ENCODE results near the gene RBM20. TPM values are rescaled to one million over a fixed set of nuclear protein-coding genes. Genes with fewer than 3 reads are reported as not detected.
A peak's percentile ranks its signal among the peaks of the same experiment; 100 is the strongest.
"Not testable (repeated sequence)": the region's sequence is repeated elsewhere in the genome, so short reads cannot be mapped to it uniquely, and the experiment has no call there.

Gene RBM20
- total RNA-seq, 1 donor from 2014 or later, result 0.29 TPM

DNA sequence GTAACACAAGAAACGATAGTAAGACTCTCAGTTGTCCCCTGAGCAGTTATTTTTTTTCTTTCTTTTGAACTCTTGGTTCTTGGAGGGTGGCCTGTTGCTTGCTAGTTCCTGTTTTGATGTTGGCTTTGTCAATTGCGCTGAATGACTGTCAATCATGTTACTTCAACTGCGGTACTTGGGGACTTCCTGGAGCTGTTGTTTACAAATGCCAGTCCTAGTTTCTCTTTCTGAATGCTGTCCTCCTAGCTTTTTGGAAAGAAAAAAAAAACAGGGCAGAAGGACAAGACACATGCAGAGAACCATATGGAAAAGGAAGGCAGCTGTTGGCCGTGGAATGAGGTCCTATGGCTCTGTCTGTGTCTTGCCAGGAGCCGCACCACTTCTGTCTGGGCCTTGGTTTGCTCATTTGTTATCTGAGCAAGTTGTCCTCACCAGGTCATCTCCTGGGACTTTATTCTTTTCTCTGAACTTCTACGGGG, 220.6 kb downstream of the RBM20 start:
- DNase-seq (ENCODE audit: extremely low read depth, low read depth, low spot score), result no peak

DNA sequence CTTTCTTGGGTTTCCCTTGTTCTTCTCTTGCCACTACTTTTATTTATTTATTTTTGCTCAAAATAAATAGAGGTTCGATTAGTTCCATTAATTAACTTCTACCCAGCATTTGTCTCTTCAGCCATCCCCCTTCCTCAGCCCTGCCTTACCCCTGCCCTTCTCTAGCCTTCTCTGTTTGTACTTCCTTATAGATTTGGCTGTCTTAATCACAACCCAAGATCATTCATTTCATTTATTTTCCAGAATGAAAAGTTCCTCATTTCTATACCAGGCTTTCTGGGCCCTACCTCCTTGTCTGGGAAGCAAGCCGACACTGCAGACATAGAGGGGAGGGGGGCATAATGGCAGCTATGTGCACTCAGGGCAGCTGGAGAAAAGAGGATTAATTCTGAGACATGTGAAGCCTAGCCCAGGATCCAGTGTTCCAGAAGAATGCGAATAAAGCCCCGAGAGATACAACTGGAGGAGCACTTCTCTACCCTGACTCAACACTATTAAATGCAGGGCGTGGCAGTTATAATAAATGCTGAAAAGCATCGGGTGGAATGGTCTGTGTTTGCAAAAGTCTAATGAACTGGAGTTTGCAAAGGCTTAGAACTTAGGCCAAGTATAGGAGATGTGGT, 221.2 kb downstream of the RBM20 start:
- DNase-seq (ENCODE audit: extremely low read depth, low read depth, low spot score), result no peak

DNA sequence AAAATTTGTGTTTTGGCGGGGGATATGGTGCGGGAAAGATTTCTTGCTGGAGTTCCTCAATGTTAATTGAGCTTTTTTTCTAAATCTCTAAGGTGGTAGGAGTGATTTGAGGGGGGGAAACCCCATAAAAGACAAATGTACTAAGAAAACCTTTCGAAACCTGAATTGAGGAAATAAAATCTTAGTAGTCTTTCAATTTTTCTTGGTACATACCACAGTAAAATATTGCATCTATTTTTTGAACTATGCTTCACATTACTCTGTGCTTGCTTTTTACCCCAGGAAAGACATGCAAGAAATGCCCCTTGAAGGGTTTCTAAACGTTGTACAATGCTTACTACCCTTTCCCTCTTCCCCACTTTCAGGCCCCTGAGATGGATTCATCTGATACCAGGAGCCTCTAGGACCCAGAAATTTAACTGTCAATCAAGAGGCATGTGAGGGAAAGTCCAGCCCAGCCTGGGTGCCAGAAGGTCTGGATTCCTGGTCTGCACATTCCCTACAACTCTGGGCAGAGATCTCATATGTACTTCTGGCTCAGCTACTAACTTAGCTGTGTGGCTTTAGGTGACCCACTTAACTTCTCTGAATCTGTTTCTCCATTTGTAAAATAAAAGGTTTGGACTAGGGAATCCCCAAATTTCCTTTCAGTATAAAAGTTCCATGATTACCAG, 221.8 kb downstream of the RBM20 start:
- DNase-seq (ENCODE audit: extremely low read depth, low read depth, low spot score), result no peak

DNA sequence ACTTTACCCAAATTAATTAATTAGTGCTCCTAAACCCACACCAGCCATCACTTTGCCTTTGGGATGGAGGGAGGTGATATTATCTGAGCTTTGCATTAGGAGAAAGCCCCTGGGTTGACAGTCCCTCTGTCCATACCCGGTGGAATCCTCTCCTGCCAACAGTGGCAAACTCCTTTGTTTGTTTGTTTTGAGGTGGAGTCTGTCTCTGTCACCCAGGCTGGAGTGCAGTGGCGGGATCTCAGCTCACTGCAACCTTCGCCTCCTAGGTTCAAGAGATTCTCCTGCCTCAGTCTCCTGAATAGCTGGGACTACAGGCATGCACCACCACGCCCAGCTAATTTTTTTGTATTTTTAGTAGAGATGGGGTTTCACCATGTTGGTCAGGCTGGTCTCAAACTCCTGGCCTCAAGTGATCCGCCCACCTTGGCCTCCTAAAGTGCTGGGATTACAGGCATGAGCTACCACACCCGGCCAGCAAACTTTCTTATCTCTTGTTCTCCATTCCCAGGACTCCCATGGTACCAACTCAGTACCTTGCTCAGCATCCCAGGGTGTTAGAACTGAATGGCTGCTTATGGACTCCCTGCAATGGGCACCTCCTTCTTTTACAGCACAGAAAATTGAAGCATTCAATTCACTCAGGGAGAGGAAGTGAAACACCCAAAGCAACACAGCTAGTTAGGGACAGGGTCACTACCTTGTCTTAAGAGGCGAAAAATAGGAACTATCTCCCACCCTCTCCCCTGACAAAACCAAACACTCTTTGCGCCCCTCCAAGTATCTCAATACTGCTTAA, 223.1 kb downstream of the RBM20 start:
- not testable (repeated sequence) for DNase-seq (ENCODE audit: extremely low read depth, low read depth, low spot score)

DNA sequence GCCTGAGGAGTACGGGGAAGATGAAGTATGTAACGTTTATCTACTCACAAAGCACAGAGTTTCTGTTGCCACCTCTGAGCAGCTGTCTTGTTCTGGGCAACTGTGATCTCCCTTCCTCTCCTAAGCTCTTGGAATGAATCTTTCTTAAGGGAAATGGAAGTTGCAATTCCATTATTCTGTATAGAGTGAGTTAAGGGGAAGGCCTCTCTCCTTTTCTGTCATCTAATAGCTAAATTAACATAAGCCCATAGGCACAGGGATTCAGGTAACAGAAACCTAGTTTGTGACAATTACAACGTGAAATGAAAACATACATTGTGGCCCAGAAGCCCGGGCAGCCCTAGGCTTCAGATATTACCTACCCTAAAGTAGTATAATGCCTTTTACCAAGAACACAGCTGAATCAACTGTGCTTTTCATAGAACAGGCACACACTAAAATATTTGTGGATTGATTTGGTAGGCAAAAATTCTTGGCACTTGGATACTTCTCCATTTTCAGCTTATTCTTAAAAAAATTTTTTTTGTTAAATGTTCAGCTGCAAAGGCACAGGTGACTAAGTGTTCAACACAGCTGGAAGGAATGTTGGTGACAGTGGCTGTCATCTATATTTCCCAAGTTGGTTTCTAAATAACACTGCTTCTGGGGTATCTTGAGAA, 223.8 kb downstream of the RBM20 start:
- DNase-seq (ENCODE audit: extremely low read depth, low read depth, low spot score), result no peak

DNA sequence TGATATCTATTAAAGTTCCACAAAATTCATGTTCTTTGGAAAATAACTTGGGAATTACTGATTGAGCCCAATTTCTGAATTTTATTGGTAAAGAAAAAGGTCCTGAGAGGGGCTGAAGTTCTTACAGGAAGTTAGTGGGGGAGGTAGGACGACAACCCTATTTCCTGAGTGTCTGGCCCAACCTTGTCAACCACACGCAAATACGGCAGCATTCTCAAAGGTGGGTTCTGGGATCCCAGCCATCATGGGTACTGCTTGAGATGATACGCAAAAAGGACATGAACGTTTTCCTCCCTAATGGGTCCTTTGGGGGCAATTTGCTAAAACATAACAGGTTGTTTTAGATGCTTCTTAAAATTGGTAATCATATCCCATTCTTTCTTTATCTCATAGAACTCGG, 224.8 kb downstream of the RBM20 start:
- DNase-seq (ENCODE audit: extremely low read depth, low read depth, low spot score), result no peak

DNA sequence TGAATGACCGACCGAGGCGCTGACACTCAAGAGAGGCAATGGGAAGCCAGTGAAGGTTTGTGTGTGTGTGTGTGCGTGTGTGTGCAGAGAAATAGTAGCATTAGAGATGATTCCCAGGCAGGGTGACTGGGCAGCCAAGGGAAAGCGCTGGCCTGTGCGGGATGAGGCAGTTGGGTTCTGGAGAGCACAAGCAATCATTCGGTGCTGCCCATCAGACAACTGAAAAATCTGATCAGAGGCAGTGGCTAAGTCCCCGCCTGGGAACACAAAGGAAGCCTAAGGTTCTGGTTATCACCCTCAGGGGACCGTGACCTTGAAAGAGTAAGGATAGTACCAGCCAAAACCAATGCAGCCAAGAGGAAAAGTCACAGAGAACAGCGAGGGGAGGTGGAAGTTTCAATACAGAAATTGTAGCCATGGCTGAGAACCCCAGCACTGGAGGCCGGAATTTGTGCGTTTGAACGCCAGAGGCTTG, 226.7 kb downstream of the RBM20 start:
- no peak for DNase-seq (ENCODE audit: extremely low read depth, low read depth, low spot score)

DNA sequence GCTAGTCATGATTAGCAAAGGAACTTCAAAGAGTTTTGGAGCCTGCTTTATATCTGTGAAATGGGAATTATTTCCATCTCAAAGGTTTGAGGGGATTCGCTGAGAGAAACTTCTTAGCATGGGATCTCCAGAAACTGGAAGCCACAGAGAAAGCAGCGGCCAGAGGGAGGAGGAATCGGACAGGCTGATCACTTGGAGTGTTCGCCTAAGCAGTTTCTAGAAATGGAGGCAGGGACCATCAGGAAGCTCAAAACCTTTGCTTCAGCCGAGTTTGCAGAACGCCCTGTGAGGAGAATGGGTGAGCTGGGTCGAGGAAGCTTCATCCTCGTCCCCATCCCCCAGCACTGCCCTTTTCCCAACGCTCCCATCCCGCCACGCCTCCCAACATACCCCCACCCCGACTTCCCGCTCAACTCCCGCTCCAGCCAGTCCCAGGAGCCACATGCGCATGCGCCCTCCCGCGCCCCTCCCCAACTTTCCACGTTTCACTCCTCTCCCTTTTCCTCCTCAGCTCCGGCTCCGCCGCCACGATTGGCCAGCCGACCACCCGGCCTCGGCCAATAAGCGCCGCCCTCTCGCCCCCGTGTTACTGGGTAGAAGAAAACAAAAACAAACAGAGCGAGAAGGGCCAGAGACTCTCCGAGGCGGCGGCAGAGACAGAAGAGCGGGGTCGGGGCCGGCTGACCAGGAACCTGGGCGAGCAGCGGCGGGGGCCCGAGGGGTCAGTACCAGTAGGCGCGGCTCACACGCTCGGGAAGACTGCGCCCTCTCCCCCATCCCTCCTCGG, 227.4 kb downstream of the RBM20 start, which contains the start of gene PDCD4:
Gene PDCD4 (plus strand): TSS at position 631 of the 787 bp plus-strand sequence. CDS start 4,100 bp downstream, outside the sequence.
- DNase-seq (ENCODE audit: extremely low read depth, low read depth, low spot score), result peak; percentile 81

DNA sequence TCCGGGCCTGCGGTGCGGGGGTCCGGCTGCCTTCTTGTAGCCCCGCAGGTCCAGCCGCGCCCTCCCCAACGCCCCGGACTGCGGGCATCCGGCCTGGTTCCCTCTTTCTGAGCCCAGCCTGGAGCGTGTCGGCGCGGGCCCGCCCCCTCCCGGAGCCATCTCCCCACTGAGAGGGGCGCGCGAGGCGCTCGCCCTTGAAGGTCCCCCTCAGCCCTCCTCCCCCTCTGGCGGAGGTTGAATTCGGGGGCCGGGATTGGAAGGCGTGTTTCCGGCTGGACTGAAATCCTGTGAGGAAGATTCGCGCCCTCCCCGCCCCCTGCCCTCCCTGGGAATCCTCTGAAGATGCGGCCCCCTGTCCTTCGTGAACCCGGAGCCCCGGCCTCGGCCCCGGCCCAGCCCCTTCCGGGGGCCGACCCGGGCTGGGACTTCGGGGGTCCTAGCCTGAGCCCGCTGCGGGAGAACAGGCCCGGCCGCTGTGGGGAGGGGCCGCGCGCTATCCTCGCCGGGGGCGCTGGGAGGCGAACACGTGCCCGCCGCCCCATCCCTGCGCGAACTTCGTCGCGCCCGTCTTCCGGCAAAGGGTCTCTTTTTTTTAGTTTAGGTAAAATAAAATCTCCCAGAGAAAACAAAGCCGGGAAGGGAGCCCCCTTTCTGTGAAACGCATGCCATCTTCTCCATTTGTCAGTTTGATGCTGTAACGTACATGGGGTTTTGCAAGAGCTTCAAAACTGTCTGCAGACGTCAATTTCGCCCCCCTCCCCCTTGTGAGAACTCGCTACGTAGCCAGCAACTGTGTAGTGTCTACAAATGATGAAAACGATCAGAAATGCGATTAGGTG, 228.2 kb downstream of the RBM20 start:
- DNase-seq (ENCODE audit: extremely low read depth, low read depth, low spot score), result no peak

DNA sequence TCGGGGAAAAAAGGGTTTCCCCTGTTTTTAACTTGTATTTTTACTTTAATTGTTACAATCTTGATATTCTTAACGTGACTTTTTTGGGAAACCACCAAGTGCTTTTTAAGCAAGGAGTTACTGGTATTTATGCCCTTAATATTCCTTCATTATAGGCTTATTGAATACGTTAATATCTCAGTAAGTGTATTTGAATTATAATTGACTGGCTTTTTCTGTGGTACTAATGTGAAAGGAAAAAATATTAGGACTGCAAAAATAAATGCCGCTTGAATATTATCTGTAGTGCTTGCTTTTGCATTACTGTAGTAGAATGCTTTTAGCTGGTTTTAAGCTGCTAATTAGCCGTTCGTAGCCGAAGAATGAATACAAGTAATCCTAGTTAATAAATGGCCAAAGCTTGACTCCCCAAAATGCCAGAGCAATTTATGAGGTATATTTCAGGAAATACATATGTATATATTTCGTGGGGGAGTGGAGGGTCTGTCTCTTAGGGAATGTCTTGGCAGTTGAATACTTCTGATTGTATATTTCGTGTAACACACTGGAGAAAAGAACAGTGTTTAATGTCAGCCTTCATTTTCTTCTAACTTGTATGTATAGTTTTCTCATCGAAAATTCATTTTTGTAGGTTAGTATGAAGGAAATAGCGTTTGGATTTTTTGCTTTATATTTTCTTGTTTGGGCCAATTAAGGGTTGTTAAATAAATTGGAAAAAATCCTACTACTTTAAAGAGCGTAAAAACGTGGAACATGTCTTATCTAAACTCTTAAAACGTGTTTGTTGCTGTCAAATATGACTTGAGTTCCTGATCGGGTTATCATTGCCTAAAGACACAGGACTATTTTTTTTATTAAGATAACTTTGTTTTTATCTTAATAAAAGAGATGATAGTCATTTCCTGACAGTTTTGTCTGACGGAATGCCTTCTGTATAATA, 229.1 kb downstream of the RBM20 start:
- no peak for DNase-seq (ENCODE audit: extremely low read depth, low read depth, low spot score)

DNA sequence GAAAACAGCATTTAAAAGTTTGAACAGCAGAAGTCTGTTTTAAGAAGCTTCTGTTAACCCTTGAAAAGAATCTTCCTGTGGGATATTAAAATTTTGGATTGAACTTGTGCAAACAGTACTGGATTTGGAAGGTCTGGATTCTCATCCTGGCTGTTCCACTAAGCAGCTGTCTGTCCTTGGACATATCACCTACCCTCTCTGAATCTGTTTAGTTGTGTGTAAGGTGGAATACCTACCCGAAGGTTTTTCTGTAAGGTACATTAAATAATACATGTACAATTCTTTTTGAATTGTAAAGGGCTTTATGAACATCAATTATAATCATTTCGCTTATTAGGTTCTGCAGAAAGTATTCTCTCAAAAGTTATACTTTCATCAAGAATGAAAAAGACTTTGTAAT, 229.8 kb downstream of the RBM20 start:
- no peak for DNase-seq (ENCODE audit: extremely low read depth, low read depth, low spot score)

DNA sequence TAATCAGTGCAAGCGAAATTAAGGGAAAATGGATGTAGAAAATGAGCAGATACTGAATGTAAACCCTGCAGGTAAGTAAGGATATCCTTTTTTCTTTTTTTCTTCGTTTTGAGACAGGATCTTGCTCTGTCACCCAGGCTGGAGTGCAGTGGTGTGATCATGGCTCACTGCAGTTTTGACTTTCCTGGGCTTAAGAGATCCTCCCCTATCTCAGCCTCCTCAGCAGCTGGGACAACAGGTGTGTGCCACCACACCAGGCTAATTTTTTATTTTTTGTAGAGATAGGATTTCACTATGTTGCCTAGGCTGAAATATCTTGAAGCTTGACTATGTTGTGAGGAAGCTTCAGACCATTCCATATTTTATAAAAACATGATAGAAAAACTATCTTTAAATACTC, 231.9 kb downstream of the RBM20 start:
- no peak for DNase-seq (ENCODE audit: extremely low read depth, low read depth, low spot score)

DNA sequence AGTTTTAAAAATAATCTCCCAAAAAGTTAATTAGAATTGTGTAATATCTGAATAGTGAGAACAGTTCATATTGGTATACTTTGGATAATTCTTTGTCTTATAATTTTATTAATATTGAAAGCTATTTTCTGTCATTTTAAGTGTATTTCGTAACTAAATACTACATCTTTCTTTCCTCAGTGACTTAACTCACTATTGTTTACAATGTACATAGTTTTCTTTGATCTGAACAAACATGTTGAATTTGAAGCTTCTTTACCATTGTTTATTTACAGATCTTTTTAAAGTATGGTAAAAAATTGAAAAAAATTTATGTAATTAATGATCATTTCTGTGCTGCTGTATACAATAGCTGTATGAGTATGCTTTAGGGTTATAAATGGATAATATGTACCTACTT, 232.7 kb downstream of the RBM20 start:
- no peak for DNase-seq (ENCODE audit: extremely low read depth, low read depth, low spot score)

DNA sequence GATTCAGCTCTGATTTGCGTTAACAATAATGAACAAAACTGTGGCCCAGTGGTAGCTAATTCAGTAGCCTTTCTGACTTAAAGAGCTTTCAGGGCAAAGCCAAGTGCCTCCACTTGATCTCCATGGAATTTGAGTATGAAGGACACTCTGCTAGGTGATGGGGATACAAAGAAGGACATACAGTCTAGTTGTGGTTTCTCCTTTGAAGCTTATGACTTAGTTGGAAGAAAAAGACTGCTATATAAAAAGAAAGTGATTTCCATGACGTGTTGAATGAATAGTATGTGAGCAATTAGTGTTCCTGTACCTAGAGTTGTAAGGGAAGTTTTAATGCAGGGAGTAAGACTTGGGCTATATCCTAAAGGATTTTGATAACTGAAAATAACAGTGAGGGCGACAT, 235.9 kb downstream of the RBM20 start:
- no peak for DNase-seq (ENCODE audit: extremely low read depth, low read depth, low spot score)

DNA sequence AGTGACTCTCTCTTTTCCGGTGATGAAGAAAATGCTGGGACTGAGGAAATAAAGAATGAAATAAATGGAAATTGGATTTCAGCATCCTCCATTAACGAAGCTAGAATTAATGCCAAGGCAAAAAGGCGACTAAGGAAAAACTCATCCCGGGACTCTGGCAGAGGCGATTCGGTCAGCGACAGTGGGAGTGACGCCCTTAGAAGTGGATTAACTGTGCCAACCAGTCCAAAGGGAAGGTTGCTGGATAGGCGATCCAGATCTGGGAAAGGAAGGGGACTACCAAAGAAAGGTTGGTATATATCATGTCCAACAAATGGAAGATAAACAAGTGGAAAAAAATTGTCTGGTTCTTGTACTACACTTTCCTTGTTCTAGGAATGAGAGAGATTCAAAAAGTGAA, 237.1 kb downstream of the RBM20 start:
- no peak for DNase-seq (ENCODE audit: extremely low read depth, low read depth, low spot score)

DNA sequence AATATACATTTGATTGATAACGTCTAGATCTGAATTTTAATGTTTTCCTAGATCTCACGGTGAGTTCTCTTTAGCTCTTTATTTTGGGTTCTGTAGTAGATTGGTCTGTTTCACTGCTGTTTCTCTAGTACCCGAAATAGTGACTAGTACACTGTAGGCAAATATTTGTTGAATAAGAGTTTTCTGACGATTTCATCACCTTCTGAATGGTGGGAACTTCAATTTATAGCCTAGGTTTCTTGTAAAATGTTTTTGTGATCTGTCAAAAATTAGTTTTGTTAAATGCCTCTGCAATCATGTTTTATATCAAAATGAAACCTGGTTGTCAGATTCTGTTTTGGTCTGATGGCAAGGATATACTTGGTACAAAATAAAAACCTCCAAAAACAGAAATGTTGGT, 237.8 kb downstream of the RBM20 start:
- DNase-seq (ENCODE audit: extremely low read depth, low read depth, low spot score), result no peak

DNA sequence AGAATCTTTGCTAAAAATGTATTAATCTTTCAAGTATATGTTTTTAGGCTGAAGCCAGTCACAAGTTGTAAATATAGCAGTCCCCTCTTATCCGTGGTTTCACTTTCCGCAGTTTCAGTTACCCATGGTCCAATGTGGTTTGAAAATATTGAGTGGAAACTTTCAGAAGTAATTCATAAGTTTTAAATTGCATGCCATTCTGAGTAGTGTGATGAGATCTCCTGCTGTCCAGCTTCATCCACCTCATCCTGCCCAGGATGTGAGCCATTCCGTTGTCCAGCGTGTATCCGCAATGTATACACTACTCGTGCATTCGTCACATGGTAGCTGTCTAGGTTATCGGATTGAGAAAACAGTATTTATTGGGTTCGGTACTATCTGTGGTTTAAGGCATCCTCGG, 239.8 kb downstream of the RBM20 start:
- no peak for DNase-seq (ENCODE audit: extremely low read depth, low read depth, low spot score)

Data from glomerular endothelial cell (primary cell).